Left kidney (tissue), 8 donors: ENCODE measurements around the gene NLRP7. TPM values are rescaled to one million over a fixed set of nuclear protein-coding genes. Genes with fewer than 3 reads are reported as not detected.
"Not testable (repeated sequence)": the region's sequence is repeated elsewhere in the genome, so short reads cannot be mapped to it uniquely, and the experiment has no call there.

Experiments used
- DNase-seq: peaks from one replicate; pipeline ENCODE4 v3.0.0-alpha.2; 2013
- long read RNA-seq, 8 donors: transcript quantifications; one replicate each; lab custom pipeline, GENCODE V29; 2026
- polyA plus RNA-seq: library from polyadenylated mRNA; unstranded; fragments of 120-200 nt; gene quantifications from one replicate; pipeline ENCODE4 v1.2.1, GENCODE V29; 2013; ENCODE audit not compliant: insufficient read length

NLRP7 gene
- not detected for polyA plus RNA-seq
- long read RNA-seq, donor 1, partial matches to known transcripts = 26 of 26 reads
- long read RNA-seq, donor 1, other reads (novel, unspliced or antisense) = 0 of 26 reads
- long read RNA-seq, donor 2 = 0 reads
- long read RNA-seq, donor 3, partial matches to known transcripts = 33 of 33 reads
- long read RNA-seq, donor 3, other reads (novel, unspliced or antisense) = 0 of 33 reads
- long read RNA-seq, donor 4 = 0 reads
- long read RNA-seq, donor 5, partial matches to known transcripts = 85 of 85 reads
- long read RNA-seq, donor 5, other reads (novel, unspliced or antisense) = 0 of 85 reads
- long read RNA-seq, donor 6 = 0 reads
- long read RNA-seq, donor 7, partial matches to known transcripts = 38 of 38 reads
- long read RNA-seq, donor 7, other reads (novel, unspliced or antisense) = 0 of 38 reads
- long read RNA-seq, donor 8, partial matches to known transcripts = 11 of 11 reads
- long read RNA-seq, donor 8, other reads (novel, unspliced or antisense) = 0 of 11 reads

DNA sequence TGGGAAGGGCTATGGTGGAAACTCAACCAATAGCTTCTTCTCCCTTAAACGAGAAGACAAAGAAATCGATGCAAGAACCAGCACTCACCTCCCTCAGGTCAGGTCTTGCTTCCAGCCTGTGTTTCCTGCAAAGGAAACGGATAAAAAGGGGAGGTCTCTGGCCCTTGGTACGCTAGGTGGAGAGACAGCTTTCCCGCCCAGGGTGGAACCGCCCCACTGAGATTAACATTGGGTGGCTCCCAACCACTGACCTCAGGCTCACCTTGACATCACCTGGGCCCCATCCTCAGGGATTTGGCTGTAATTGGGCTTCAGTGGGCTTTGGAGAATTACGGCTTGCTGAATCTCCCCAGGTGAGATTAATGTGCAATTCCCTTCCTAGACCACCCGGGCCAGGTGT lies at the start of gene NLRP7:
Gene NLRP7, minus strand, starts transcription at position 150 of the 400 bp plus-strand sequence.
- DNase-seq = no peak

DNA sequence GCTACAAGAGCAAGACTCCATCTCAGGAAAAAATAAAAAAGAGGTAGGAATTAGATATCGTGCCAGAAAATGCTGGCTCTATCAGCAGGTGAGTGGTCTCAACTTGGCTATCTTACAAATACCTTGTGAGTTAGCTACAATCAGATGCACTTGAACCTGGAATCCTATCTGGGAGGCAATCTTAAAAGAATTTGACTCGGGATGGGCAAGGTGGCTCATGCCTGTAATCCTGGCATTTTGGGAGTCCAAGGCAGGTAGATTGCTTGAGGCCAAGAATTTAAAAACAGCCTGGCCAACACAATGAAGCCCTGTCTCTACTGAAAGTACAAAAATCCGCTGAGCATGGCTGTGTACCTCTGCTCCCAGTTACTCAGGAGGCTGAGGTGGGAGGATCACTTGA lies 48.2 kb upstream of the NLRP7 start:
- DNase-seq = no peak

DNA sequence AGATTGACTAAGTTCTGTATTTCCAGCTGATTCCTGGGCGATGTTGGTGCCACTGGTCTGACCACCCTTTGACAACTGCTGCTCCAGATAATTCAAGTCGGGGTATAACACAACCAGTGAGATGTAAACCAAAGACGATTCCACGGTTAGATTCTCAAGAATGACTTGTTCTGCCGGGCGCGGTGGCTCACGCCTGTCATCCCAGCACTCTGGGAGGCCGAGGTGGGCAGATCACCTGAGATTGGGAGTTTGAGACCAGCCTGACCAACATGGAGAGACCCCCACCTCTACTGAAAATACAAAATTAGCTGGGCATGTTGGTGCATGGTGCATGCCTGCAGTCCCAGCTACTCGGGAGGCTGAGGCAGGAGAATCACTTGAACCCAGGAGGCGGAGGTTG lies 42.2 kb upstream of the NLRP7 start:
- DNase-seq = not testable (repeated sequence)

- not testable (repeated sequence) for DNase-seq
Observed at GRCh38 chr19:54982562-54982961, 35.2 kb upstream of the NLRP7 start.

- not testable (repeated sequence) for DNase-seq
Observed at GRCh38 chr19:54973229-54974090, 26.1 kb upstream of the NLRP7 start.

DNA sequence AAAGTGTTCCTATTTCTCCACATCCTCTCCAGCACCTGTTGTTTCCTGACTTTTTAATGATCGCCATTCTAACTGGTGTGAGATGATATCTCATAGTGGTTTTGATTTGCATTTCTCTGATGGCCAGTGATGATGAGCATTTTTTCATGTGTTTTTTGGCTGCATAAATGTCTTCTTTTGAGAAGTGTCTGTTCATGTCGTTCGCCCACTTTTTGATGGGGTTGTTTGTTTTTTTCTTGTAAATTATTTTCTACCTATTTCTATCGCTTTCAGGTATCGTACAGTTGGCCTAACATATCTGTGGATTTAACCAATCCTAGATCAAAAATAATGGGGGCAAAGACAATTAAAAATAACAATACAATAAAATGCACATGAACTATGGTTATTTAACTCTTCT lies 24.1 kb upstream of the NLRP7 start:
- DNase-seq = not testable (repeated sequence)

GRCh38 chr19:54969647-54970046 lies 22.3 kb upstream of the NLRP7 start:
- DNase-seq = no peak

- no peak for DNase-seq
Observed at GRCh38 chr19:54967611-54968010, 20.3 kb upstream of the NLRP7 start.

GRCh38 chr19:54965055-54965454 lies 17.7 kb upstream of the NLRP7 start:
- not testable (repeated sequence) for DNase-seq

GRCh38 chr19:54959840-54960239 lies 12.5 kb upstream of the NLRP7 start:
- no peak for DNase-seq

DNA sequence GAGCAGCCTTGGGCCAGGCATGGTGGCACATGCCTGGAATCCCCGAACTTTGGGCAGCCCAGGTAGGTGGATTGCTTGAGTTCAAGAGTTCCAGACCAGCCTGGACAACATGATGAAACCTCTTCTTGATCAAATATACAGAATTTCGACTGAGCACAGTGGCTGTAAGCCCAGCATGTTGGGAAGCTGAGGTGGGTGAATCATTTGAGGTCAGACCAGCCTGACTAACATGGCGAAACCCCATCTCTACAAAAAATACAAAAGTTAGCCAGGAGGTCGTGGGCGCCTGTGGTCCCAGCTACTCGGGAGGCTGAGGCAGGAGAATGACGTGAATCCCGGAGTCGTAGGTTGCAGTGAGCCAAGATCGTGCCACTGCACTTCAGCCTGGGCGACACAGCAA lies 8.0 kb upstream of the NLRP7 start:
- DNase-seq = no peak

- DNase-seq = not testable (repeated sequence)
Observed at GRCh38 chr19:54953345-54953713, 6.0 kb upstream of the NLRP7 start.

GRCh38 chr19:54952591-54953344 lies 5.4 kb upstream of the NLRP7 start:
- no peak for DNase-seq

DNA sequence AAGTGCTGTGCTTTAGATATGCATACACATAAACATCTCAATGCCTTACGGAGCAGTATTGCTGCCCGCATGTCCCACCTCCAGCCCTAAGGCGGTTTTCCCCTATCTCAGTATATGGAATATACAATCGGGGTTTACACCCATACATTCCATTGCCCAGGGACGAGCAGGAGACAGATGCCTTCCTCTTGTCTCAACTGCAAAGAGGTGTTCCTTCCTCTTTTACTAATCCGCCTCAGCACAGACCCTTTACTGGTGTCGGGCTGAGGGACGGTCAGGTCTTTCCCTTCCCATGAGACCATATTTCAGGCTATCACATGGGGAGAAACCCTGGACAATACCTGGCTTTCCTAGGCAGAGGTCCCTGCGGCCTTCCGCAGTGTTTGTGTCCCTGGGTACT lies 3.2 kb upstream of the NLRP7 start:
- not testable (repeated sequence) for DNase-seq

DNA sequence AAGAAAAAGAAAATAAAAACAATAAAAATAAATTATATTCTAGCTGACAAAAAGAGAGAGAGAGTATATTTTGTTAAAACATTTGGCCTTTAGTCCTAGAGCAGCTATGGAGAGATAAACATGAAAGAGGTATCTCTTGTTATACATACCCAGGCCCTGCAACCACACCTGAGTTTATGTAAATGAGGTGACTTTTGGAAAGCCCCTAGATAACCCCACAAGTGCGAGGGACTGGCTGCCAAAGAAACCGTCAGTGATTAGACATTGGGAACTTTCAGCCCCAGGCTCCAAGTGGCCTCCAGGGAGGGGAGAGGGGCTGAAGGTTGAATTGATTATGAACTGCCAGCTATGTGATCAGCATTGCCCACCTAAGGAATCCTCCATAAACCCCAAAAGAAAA lies 2.1 kb upstream of the NLRP7 start:
- DNase-seq = no peak

DNA sequence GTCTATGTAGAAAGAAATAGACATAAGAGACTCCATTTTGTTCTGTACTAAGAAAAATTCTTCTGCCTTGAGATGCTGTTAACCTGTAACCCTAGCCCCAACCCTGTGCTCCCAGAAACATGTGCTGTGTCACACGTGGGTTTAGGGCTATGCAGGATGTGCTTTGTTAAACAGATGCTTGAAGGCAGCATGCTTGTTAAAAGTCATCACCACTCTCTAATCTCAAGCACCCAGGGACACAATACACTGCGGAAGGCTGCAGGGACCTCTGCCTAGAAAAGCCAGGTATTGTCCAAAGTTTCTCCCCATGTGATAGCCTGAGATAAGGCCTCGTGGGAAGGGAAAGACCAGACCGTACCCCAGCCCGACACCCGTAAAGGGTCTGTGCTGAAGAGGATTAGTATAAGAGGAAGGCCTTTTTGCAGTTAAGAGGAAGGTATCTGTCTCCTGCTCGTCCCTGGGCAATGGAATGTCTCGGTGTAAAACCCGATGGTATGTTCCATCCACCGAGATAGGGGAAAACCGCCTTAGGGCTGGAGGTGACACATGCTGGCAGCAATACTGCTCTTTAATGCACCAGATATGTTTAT lies 3.5 kb downstream of the NLRP7 start:
- DNase-seq = not testable (repeated sequence)

- not testable (repeated sequence) for DNase-seq
Observed at GRCh38 chr19:54939538-54939937, 7.8 kb downstream of the NLRP7 start.

- no peak for DNase-seq
Observed at GRCh38 chr19:54938906-54939305, 8.4 kb downstream of the NLRP7 start.

DNA sequence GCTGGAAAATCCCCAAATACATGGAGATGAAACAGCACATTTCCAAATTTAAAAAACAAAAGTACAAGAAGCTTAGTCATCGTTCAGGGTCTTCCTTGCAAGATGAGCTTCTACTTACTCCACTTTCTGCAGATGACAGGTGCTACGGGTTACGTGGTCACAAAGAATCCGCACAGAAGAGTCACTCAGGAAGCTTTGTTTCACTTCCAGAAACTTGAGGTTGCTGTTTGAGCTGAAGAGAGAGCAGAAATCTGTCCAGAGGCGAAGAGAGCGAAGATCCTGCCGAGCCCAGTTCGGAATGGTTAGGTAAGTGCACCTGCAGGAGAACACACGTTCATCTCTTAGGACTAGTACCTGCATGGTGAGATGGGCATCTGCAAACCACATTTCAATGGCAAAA lies 9.4 kb downstream of the NLRP7 start:
- DNase-seq = no peak

DNA sequence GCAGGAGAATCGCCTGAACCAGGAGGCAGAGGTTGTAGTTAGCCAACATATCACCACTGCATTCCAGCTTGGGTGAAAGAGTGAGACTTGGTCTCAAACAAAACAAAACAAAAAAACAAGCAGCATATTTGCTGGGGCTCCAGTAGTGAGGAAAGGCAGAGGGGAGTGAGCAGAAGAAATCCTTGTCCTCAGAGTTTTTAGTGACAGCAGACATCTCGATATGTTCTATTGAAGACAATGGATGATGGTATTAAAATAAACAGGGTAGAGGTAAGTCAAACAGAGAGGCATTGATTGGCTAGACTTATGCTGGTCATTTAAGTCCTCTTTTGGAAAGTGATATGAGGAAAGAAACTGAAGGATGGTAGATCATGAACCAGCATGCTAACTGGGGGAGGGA lies 19.0 kb downstream of the NLRP7 start:
- no peak for DNase-seq

- DNase-seq = no peak
Observed at GRCh38 chr19:54923276-54923675, 24.1 kb downstream of the NLRP7 start.

- DNase-seq = no peak
Observed at GRCh38 chr19:54921082-54921481, 26.2 kb downstream of the NLRP7 start.
